B cell (primary cell): ENCODE data around the gene GNE.

Source experiments
- EZH2 ChIP-seq: IDR thresholded peaks from 2 replicates; pipeline ENCODE4 v1.6.1; 2012; ENCODE audit warnings: borderline replicate concordance, low read depth, mild to moderate bottlenecking, moderate library complexity, low read length; ENCODE audit not compliant: insufficient read depth, poor library complexity, severe bottlenecking
- TF ChIP-seq, protein P1 (sequence below): fragments of 200-600 bp; IDR thresholded peaks from one replicate; pipeline ENCODE4 v1.8.0; 2022; ENCODE audit warnings: antibody characterized with exemption, mild to moderate bottlenecking

DNA sequence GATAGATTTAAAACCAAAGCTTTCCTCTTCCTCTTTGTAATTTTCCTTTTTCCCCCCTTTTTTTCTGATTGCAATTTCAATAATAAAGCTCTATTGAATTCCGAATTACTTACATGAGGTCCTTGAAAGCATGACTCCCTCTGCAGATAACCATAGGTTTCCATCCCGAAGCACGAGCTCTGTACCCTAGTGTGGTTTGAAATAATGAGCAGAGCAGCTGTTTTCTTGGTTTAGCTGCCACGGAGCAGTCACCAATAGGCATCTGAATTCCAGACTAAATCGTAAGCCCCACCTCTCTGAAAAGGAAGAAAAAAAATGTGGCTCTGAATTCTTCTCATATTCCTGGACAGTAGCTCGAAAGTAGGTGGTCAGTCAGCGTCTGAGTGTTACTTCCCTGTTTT, 18.5 kb upstream of the GNE start:
- TF ChIP-seq, protein P1, sequence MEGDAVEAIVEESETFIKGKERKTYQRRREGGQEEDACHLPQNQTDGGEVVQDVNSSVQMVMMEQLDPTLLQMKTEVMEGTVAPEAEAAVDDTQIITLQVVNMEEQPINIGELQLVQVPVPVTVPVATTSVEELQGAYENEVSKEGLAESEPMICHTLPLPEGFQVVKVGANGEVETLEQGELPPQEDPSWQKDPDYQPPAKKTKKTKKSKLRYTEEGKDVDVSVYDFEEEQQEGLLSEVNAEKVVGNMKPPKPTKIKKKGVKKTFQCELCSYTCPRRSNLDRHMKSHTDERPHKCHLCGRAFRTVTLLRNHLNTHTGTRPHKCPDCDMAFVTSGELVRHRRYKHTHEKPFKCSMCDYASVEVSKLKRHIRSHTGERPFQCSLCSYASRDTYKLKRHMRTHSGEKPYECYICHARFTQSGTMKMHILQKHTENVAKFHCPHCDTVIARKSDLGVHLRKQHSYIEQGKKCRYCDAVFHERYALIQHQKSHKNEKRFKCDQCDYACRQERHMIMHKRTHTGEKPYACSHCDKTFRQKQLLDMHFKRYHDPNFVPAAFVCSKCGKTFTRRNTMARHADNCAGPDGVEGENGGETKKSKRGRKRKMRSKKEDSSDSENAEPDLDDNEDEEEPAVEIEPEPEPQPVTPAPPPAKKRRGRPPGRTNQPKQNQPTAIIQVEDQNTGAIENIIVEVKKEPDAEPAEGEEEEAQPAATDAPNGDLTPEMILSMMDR: no peak
- no peak for TF ChIP-seq EZH2
